C4-2B (cell line): ENCODE data around the gene MMRN1.
A peak's percentile ranks its signal among the peaks of the same experiment; 100 is the strongest.

Source experiments
- H3K27ac ChIP-seq: fragments of 450-650 bp; 2 replicates; pipeline ENCODE4 v1.5.1; 2017
- ZFX ChIP-seq: fragments of 450-650 bp; IDR thresholded peaks from 2 replicates; pipeline ENCODE4 v1.6.1; 2017
- TF ChIP-seq, protein P1 (sequence below): fragments of 450-650 bp; conservative IDR thresholded peaks from 2 replicates; pipeline ENCODE4 v1.5.1; 2017; ENCODE audit warnings: mild to moderate bottlenecking

The MMRN1 gene

DNA sequence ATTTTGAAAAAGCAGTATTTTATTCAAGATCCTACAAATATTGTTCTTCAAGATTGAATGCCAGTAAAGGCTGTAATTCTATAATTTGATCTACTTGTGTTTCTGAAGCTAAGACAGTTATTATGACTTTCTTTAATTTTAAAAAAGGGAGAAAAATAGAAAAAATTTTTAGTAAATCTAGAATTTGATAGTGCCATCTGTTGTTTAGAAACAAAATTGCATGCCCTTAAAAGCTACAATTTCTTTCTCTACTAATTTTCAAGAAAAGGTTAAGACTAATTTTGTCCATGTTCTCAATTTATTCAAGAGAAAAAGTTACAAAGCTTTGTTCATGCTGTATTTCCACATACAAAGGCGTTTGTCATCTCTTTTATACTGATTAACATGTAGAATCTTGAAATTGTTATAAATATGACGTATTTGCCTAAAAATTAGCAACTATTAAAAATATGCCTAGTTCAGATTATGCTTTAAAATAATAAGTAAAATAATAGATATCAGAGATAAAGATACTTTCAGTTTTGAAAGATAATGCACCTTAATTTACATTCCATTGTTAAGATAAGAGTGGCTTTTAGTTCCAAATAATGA is 25.6 kb upstream of the MMRN1 start:
- H3K27ac ChIP-seq = no peak overlapping the region
- TF ChIP-seq ZFX = no peak
- TF ChIP-seq, protein P1, sequence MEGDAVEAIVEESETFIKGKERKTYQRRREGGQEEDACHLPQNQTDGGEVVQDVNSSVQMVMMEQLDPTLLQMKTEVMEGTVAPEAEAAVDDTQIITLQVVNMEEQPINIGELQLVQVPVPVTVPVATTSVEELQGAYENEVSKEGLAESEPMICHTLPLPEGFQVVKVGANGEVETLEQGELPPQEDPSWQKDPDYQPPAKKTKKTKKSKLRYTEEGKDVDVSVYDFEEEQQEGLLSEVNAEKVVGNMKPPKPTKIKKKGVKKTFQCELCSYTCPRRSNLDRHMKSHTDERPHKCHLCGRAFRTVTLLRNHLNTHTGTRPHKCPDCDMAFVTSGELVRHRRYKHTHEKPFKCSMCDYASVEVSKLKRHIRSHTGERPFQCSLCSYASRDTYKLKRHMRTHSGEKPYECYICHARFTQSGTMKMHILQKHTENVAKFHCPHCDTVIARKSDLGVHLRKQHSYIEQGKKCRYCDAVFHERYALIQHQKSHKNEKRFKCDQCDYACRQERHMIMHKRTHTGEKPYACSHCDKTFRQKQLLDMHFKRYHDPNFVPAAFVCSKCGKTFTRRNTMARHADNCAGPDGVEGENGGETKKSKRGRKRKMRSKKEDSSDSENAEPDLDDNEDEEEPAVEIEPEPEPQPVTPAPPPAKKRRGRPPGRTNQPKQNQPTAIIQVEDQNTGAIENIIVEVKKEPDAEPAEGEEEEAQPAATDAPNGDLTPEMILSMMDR = peak; percentile 57

DNA sequence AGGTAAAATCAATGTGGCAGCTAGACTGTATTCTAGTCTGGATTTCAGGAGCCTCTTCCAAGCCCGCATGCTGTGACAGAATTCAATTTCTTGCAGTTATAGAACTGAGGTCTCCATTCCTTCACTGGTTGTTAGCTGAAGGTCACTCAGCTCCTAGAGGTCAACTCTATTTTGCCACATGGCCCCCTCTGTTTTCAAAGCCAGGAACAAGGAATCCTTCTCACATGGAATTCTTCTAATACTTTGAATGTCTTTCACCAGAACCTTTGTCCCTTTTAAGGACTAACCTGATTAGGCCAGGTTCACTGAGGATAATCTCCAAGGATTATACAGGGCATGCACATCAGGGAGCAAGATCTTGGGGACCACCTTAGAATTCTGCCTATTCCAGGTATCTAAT is 23.4 kb upstream of the MMRN1 start:
- H3K27ac ChIP-seq = no peak overlapping the region
- TF ChIP-seq, protein P1 = no peak
- no peak for TF ChIP-seq ZFX

DNA sequence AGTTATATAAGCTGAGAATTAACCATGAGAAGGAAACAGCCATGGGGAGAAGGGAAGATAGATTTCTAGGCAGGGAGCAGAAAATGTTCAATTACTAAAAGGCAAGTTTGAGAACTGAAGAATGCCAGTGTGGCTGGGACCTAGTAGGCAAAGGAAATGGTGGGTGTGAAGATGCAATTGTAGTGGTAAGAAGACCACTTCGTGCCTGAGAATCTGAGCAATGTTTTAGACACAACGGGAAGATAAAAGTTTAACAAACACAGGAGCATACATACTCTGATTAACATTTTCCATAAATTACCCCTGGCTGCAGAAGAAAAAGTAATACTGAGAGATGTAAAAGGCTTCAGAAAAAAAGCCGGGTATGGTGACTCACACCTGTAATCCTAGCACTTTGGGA is 18.1 kb upstream of the MMRN1 start:
- H3K27ac ChIP-seq = no peak overlapping the region
- TF ChIP-seq, protein P1 = no peak
- no peak for TF ChIP-seq ZFX

DNA sequence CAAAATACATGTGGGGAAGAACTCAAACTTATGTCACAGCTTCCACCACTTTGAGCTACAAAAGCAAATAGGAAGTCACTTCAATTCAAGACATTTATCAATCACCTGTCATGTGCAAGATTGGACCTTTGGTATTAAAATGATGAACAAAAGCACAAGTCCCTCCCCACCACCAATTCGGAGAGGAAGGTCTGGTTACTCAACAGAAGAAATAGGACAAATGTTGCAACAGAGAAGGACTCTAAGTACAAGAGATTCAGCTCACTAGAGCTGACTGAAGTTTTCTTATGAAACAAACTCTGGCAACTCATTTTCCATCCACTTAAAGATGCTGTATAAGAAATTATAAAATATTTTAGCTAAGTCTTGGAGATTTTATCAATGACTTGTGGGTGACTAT is 16.0 kb upstream of the MMRN1 start:
- TF ChIP-seq, protein P1 = no peak
- H3K27ac ChIP-seq = no peak overlapping the region

DNA sequence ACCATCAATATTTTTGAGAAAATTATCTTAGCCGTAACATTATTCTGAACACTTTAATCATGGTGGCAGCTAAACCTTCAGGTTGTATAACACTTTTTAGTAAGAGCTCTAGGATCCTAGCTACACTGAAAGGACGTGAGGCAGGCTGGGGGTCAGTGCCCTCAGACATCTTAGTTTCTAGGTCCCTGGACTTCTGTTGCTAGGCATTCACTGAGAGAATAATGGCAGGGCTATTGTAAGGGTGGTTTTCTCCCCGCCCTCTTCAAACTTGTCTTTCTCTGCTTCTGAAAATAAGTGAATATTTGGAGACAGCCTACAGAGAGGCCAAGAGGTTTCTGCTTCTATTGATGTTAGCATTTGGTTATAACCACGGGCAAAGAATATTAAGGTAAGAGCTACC is 15.4 kb upstream of the MMRN1 start:
- TF ChIP-seq, protein P1 = no peak
- no peak overlapping the region for H3K27ac ChIP-seq

DNA sequence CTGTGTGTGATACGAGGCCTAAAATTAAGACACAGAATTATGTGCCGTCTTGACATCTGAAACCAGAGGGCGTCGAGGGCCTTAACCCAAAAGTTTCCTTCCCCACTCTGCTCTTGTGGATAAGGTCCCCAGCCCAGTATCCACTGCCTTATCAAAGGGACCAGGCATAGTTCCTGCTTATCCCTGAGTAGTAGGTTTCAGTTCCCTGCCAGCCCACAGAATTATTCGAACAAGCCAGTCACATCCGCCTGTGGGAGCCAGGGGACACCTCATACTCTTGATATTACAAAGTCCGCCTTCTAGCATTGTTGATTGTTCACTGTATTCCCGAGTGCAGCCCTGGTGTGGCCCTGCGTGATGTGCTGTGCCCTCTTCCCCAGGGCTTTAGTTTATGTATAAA is 5.4 kb upstream of the MMRN1 start:
- TF ChIP-seq, protein P1 = no peak
- no peak for TF ChIP-seq ZFX
- no peak overlapping the region for H3K27ac ChIP-seq

DNA sequence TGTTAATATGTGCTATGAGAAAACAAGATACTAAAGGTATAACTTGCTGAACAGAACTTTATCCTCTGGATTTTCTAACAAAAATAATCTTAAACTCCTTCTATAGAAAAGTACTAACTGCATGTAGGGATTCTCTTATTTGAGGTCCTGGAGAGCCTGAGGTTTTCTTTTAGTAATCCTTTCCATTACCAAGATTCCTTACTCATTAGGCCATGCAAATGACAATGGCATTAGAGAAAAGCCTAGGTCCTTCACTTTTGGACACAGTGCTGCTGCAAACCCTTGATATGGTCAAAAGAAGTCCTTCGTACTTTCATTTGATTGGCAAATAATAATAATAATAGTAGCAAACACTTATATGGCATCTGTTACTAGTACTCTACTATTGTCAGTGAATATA is 3.2 kb downstream of the MMRN1 start:
- no peak for TF ChIP-seq ZFX
- TF ChIP-seq, protein P1 = no peak
- no peak overlapping the region for H3K27ac ChIP-seq
